Psoas muscle (tissue), 8 donors: Measurements from ENCODE around the gene AVPI1. TPM values are rescaled to one million over a fixed set of nuclear protein-coding genes. Genes with fewer than 3 reads are reported as not detected.

ENCODE experiments used
- ATAC-seq, 4 donors: fragments of 200-7000 bp; cut with Tn5 transposase; one replicate each; pipeline ENCODE4 v1.9.1; 2020; ENCODE audit warnings: moderate library complexity in 3 of 4, mild to moderate bottlenecking in 2 of 4
- DNase-seq, 2 donors: peaks; one replicate each; pipeline ENCODE4 v3.0.0-alpha.2; 2020
- H3K27ac ChIP-seq: fragments of 200-600 bp; one replicate; pipeline ENCODE4 v1.8.0; 2022
- H3K27me3 ChIP-seq, 3 donors: fragments of 200-600 bp in 1 of 3; one replicate each; pipeline versions ENCODE4 v1.6.1 to v1.8.0; 2013 to 2022; ENCODE audit warnings: low read length in 2 of 3, mild to moderate bottlenecking in 2 of 3, moderate library complexity in 1 of 3; ENCODE audit not compliant: insufficient read depth in 3 of 3
- H3K36me3 ChIP-seq, 2 donors: fragments of 200-600 bp in 1 of 2; one replicate each; pipeline versions ENCODE4 v1.6.1 to v1.8.0; 2013 to 2022; ENCODE audit warnings: low read depth in 1 of 2, mild to moderate bottlenecking in 1 of 2, moderate library complexity in 1 of 2; ENCODE audit not compliant: insufficient read depth in 1 of 2
- H3K4me1 ChIP-seq: fragments of 200-600 bp; one replicate; pipeline ENCODE4 v1.8.0; 2022
- H3K4me3 ChIP-seq: fragments of 200-600 bp; one replicate; pipeline ENCODE4 v1.8.0; 2022; ENCODE audit warnings: mild to moderate bottlenecking
- H3K9me3 ChIP-seq: fragments of 200-600 bp; one replicate; pipeline ENCODE4 v1.8.0; 2022
- WGBS, 3 donors: extraction: QIAGEN DNeasy Blood & Tissue Kit; methylation state at CpG; one replicate each; pipeline versions ENCODE4 v1.1.6 to v1.1.7; 2013; 5-methylcytosine and 5-hydroxymethylcytosine counted together
- intact Hi-C, 2 donors: fragments of 100-400 bp; cut with DNase I; formaldehyde crosslinking; loops; one replicate each; pipeline versions ENCODE4 v1.11.0 to v1.14.2; 2022
- polyA plus RNA-seq, 3 donors: library from polyadenylated mRNA; stranded (reverse); fragments of 200-250 nt; gene quantifications; one replicate each; pipeline ENCODE4 v1.2.3, GENCODE V29; 2013
- total RNA-seq, 4 donors: library from RNA; stranded (reverse); fragmentation: NEBNext Ultra II Directional in 2 of 4; extraction: Animal tissue kit (Norgen Biotek cat#: 25700) in 2 of 4; gene quantifications; one replicate each; pipeline versions ENCODE4 v1.2.1 to v1.2.4, GENCODE V29; 2021 to 2023
- TF ChIP-seq, protein P1 (sequence below): fragments of 200-600 bp; IDR thresholded peaks from one replicate; pipeline ENCODE4 v1.8.0; 2022; ENCODE audit warnings: antibody characterized with exemption
- donor health status: healthy with polysubstance abuse.
- donor health status: DM: no; HTN: no; CAD: no; lungs with moderate emphysema.
- donor health status: Bipolar disorder and iron deficiency.
- donor health status: healthy.
- donor health status: DM: yes; HTN: yes; CAD: no.
- donor health status: DM: no; HTN: no; CAD: no.
- donor health status: DM: no; HTN: no; CAD: no.
- donor health status: DM: yes; HTN: yes; CAD: no.

AVPI1 gene
- total and polyA plus RNA-seq, 7 donors = 3.6 to 56.9 (median 5.6) TPM

DNA sequence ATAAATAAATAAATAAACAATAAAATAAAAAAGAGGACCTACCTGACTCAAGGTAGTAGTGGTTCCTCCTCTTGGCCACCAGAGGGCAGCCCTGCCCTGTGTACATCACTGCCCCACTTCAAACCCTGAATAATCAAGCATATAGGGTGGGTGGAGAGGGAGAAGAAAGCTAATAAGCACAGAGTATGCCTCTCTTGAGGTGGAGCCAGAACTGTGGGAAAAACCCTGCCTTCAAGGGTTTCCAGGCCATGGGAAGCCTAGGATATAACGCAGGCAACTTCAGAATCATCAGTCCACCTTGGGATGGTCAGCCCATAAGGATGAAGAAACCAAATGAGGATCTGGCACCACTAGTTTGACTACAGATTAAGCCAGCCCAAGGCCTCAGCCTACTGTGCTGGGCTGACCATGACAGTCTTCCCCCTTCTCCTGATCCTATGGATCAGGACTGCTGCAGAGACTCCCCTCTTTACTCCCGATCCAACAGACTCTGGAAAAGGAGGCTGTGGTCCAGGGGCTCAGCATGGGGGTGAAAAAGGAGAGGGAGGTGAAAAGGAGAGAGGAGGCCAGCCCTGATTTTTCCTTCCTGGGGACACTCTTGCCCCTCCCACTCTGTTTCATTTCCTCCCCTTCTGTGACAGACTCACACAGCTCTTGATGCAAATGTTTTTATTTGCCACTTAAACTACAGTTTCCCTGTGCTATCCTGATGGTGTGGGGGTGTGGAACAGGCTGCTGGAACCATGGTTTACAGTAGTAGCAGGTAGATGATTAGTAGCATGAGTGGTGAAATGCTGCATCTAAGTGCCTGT, 10.1 kb downstream of the AVPI1 start:
- DNase-seq (no peak), ATAC-seq (peak; percentile 70 to 84 (median 78))
- no peak overlapping the region for H3K4me3 ChIP-seq
- intact Hi-C loops = loop anchor here (1.0 to 5.0 kb wide), 2 partner anchors 54 to 55 kb away; no protein-coding TSS in a partner anchor
- TF ChIP-seq, protein P1, sequence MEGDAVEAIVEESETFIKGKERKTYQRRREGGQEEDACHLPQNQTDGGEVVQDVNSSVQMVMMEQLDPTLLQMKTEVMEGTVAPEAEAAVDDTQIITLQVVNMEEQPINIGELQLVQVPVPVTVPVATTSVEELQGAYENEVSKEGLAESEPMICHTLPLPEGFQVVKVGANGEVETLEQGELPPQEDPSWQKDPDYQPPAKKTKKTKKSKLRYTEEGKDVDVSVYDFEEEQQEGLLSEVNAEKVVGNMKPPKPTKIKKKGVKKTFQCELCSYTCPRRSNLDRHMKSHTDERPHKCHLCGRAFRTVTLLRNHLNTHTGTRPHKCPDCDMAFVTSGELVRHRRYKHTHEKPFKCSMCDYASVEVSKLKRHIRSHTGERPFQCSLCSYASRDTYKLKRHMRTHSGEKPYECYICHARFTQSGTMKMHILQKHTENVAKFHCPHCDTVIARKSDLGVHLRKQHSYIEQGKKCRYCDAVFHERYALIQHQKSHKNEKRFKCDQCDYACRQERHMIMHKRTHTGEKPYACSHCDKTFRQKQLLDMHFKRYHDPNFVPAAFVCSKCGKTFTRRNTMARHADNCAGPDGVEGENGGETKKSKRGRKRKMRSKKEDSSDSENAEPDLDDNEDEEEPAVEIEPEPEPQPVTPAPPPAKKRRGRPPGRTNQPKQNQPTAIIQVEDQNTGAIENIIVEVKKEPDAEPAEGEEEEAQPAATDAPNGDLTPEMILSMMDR = peak; percentile 90
- no peaks in the 10 kb centered on the region for H3K4me1 ChIP-seq
- peaks cover 2 to 72% of the 10 kb centered on the region in 2 donors for H3K36me3 ChIP-seq
- H3K9me3 ChIP-seq = no peaks in the 10 kb centered on the region
- no peaks in the 10 kb centered on the region for H3K27me3 ChIP-seq
- no peak overlapping the region for H3K27ac ChIP-seq
- WGBS, 3 donors = 86 to 92% (median 88%) methylated on average over 2 of the region's 2 CpGs

DNA sequence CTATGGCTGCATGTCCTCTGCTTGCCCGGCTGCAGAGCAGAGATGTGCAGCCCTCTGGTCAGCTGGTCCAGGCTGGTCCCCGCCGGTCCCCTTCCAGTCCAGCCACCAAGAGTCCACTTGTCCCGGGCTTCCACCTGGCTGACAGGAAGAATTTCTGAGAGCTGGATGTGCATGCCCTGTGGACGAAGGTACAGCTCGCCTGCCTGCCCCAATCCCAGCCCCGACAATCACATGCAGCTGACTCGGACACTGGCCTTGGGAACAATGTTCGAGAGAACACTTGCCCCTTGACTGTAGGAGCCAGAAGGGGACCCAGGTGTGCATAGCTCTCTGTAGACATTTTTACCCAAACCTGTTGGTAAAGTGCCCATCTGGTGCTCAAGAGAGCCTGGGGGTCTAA, 11.8 kb downstream of the AVPI1 start:
- Histone ChIP-seq H3K9me3 (no peaks in the 10 kb centered on the region), H3K4me3 (no peak overlapping the region), H3K4me1 (no peaks in the 10 kb centered on the region), H3K36me3 (peaks cover 2 to 87% of the 10 kb centered on the region in 2 donors), H3K27me3 (no peaks in the 10 kb centered on the region), H3K27ac (no peak overlapping the region)
- intact Hi-C loops = loop anchor here in 1 of 2 donors (5.0 kb wide), 1 partner anchor 57 kb away; no protein-coding TSS in a partner anchor
- DNase-seq = no peak
- ATAC-seq = no peak
- TF ChIP-seq, protein P1 = no peak
- WGBS, 3 donors = 88 to 97% (median 90%) methylated on average over 9 of the region's 9 CpGs

DNA sequence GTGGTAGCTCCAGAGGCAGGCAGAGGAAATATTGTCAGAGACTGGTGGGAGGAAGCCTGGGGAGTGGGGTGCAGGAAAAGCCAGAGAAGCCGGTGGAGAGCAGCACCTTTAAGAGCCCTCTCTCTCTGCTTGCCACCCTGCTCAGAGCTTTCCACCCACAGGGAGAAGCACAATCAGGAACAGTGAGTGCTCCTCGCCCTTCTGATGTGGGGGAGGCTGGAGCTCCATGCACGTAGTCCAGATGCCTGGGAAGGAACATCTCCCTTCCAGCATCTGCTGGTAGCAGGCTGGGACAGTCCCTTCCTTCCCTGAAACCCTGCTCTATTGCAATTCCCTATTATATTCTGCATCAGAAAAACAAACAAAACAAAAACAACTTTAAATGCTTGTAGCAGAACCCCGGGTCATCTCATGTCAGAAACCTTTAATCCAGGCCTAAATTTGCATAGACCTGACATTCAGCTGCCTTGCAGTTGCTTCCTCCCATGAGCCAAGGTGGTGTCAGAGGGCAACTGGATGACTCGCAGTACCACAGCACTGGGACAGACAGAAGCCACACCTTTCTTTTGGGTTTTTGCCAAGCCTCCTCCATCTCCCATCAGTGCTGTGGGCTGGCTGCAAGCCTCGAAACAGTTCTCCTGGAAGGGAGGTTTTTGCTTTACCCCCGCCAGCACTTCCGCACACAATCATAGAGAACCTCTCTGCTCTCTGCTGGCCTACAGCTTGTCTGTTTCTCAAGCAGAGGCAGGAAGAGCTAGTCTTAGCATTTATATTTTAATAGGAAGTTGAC, 13.1 kb downstream of the AVPI1 start:
- TF ChIP-seq, protein P1 = no peak
- Histone ChIP-seq H3K27me3 (no peaks in the 10 kb centered on the region), H3K9me3 (no peaks in the 10 kb centered on the region), H3K4me3 (no peak overlapping the region), H3K4me1 (no peaks in the 10 kb centered on the region), H3K27ac (no peak overlapping the region), H3K36me3 (peaks cover 5 to 88% of the 10 kb centered on the region in 2 donors)
- WGBS, 3 donors = 79 to 86% (median 82%) methylated on average over 8 of the region's 8 CpGs
- DNase-seq (no peak), ATAC-seq (peak in 1 of 4 donors; percentile 29)
- intact Hi-C loops = no loop called here

DNA sequence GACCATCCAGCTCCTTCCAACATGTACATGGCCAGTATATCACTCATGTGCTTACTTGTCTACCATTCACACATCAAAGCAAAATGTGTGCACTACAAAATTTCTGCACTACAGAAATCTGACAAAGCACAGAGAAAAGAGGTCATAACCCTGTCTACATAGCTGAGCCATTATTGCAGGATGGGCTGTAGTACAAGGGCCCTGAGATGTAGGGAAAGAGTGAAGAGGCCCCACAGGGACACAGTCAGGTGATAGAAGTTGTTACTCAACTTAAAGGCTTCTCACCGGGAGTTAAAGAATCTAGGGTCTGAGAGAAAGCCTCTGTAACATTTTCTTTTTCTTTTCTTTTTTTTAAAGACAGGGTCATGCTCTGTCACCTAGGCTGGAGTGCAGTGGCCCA, 17.5 kb downstream of the AVPI1 start:
- intact Hi-C loops = no loop called here
- Histone ChIP-seq H3K4me1 (no peaks in the 10 kb centered on the region), H3K4me3 (no peak overlapping the region), H3K36me3 (peaks cover 3 to 97% of the 10 kb centered on the region in 2 donors), H3K27me3 (no peaks in the 10 kb centered on the region), H3K27ac (no peak overlapping the region), H3K9me3 (no peaks in the 10 kb centered on the region)
- DNase-seq (no peak), ATAC-seq (no peak)
- TF ChIP-seq, protein P1 = no peak
- WGBS, 3 donors = 67 to 88% (median 71%) methylated on average over 1 of the region's 1 CpG
